GM23338 (cell line): Measurements from ENCODE around the gene DVL2. TPM values are rescaled to one million over a fixed set of nuclear protein-coding genes. Genes with fewer than 3 reads are reported as not detected.

Experiments used
- ATAC-seq: fragments of 200-7000 bp; cut with Tn5 transposase; 3 replicates; pipeline ENCODE4 v1.9.1; 2020
- DNase-seq: peaks from one replicate; pipeline ENCODE4 v3.0.0-alpha.2; 2015; ENCODE audit warnings: low spot score
- H2AFZ ChIP-seq: fragments of 200-600 bp; sonication (generic); 2 replicates; pipeline ENCODE4 v1.8.0; 2016; ENCODE audit warnings: antibody characterized with exemption, mild to moderate bottlenecking, moderate library complexity
- H3F3A ChIP-seq: fragments of 200-600 bp; sonication (generic); replicated peaks from 2 replicates; pipeline ENCODE4 v1.8.0; 2017; ENCODE audit warnings: antibody characterized with exemption, mixed run types, low read depth
- H3K27ac ChIP-seq: fragments of 200-600 bp; sonication (generic); 2 replicates; pipeline ENCODE4 v1.6.1; 2016; ENCODE audit warnings: low read depth
- H3K27me3 ChIP-seq: fragments of 200-600 bp; sonication (generic); 2 replicates; pipeline ENCODE4 v1.8.0; 2016; ENCODE audit warnings: mild to moderate bottlenecking, mixed run types, moderate library complexity; ENCODE audit not compliant: insufficient read depth
- H3K36me3 ChIP-seq: fragments of 200-600 bp; sonication (generic); 2 replicates; pipeline ENCODE4 v1.8.0; 2016; ENCODE audit warnings: mild to moderate bottlenecking; ENCODE audit not compliant: insufficient read depth
- H3K4me1 ChIP-seq: fragments of 200-600 bp; sonication (generic); 2 replicates; pipeline ENCODE4 v1.8.0; 2016; ENCODE audit warnings: mild to moderate bottlenecking, moderate library complexity; ENCODE audit not compliant: insufficient read depth
- H3K4me2 ChIP-seq: fragments of 200-600 bp; sonication (generic); 2 replicates; pipeline ENCODE4 v1.7.1; 2017; ENCODE audit warnings: mixed run types
- H3K4me3 ChIP-seq: fragments of 200-600 bp; sonication (generic); 2 replicates; pipeline ENCODE4 v1.6.1; 2016; ENCODE audit warnings: mixed run types
- H3K79me2 ChIP-seq: fragments of 200-600 bp; sonication (generic); replicated peaks from 2 replicates; pipeline ENCODE4 v1.8.0; 2017; ENCODE audit warnings: mild to moderate bottlenecking; ENCODE audit not compliant: insufficient read depth
- H3K9me2 ChIP-seq: fragments of 200-600 bp; sonication (generic); 2 replicates; pipeline ENCODE4 v1.8.0; 2017; ENCODE audit not compliant: insufficient read depth
- H4K20me1 ChIP-seq: fragments of 200-600 bp; sonication (generic); replicated peaks from 2 replicates; pipeline ENCODE4 v1.8.0; 2017; ENCODE audit warnings: mild to moderate bottlenecking; ENCODE audit not compliant: insufficient read depth
- H3K27ac Mint-ChIP-seq: 2 replicates; pipeline ENCODE4 v1.8.0; 2020; ENCODE audit warnings: inconsistent platforms, mild to moderate bottlenecking, moderate library complexity, mixed read lengths
- H3K27me3 Mint-ChIP-seq: 3 replicates; pipeline ENCODE4 v1.8.0; 2022; ENCODE audit warnings: low read depth, mild to moderate bottlenecking, moderate library complexity, mixed read lengths, inconsistent platforms; ENCODE audit not compliant: insufficient read depth, poor library complexity
- H3K36me3 Mint-ChIP-seq: 3 replicates; pipeline ENCODE4 v1.8.0; 2021; ENCODE audit warnings: low read depth, mild to moderate bottlenecking, inconsistent platforms, moderate library complexity, mixed read lengths
- H3K4me1 Mint-ChIP-seq: 3 replicates; pipeline ENCODE4 v1.8.0; 2020; ENCODE audit warnings: mild to moderate bottlenecking, inconsistent platforms, mixed read lengths
- H3K4me3 Mint-ChIP-seq: 3 replicates; pipeline ENCODE4 v1.8.0; 2021; ENCODE audit warnings: moderate library complexity, mild to moderate bottlenecking, inconsistent platforms, mixed read lengths
- H3K9me3 Mint-ChIP-seq: 3 replicates; pipeline ENCODE4 v1.8.0; 2020; ENCODE audit warnings: moderate library complexity, mild to moderate bottlenecking, inconsistent platforms, mixed read lengths
- CREB1 ChIP-seq: fragments of 250-450 bp; sonication (Bioruptor Pico); IDR thresholded peaks from 2 replicates; pipeline ENCODE4 v1.5.0; 2020; ENCODE audit warnings: low read depth, mild to moderate bottlenecking, moderate library complexity
- ETS1 ChIP-seq: IDR thresholded peaks from 2 replicates; pipeline ENCODE4 v1.6.1; 2016; ENCODE audit warnings: antibody characterized with exemption
- EZH2 ChIP-seq: fragments of 200-600 bp; sonication (generic); IDR thresholded peaks from one replicate; pipeline ENCODE4 v1.8.0; 2017; ENCODE audit warnings: antibody characterized with exemption, mild to moderate bottlenecking, low read depth; ENCODE audit not compliant: unreplicated experiment
- EZH2phosphoT487 ChIP-seq: fragments of 200-600 bp; sonication (generic); IDR thresholded peaks from one replicate; pipeline ENCODE4 v1.8.1; 2018; ENCODE audit warnings: antibody characterized with exemption; ENCODE audit not compliant: unreplicated experiment
- JUNB ChIP-seq: IDR thresholded peaks from one replicate; pipeline ENCODE4 v1.6.1; 2016; ENCODE audit warnings: antibody characterized with exemption; ENCODE audit not compliant: unreplicated experiment
- NANOG ChIP-seq: IDR thresholded peaks from 2 replicates; pipeline ENCODE4 v1.6.1; 2016; ENCODE audit warnings: antibody characterized with exemption, borderline replicate concordance
- POLR2AphosphoS5 ChIP-seq: IDR thresholded peaks from 2 replicates; pipeline ENCODE4 v1.6.1; 2016; ENCODE audit warnings: antibody characterized with exemption, low read depth
- STAT1 ChIP-seq: IDR thresholded peaks from one replicate; pipeline ENCODE4 v1.6.1; 2016; ENCODE audit warnings: antibody characterized with exemption; ENCODE audit not compliant: unreplicated experiment
- ZNF114 ChIP-seq: fragments of 250-450 bp; sonication (Bioruptor Pico); IDR thresholded peaks from 2 replicates; pipeline ENCODE4 v1.5.0; 2020; ENCODE audit warnings: mild to moderate bottlenecking, moderate library complexity
- ZNF331 ChIP-seq: fragments of 250-450 bp; sonication (Bioruptor Pico); IDR thresholded peaks from 2 replicates; pipeline ENCODE4 v1.5.0; 2020; ENCODE audit warnings: low read depth, mild to moderate bottlenecking, moderate library complexity
- ZNF462 ChIP-seq: fragments of 250-450 bp; sonication (Bioruptor Pico); IDR thresholded peaks from 2 replicates; pipeline ENCODE4 v1.5.0; 2020; ENCODE audit warnings: mild to moderate bottlenecking, moderate library complexity
- polyA plus RNA-seq: library from polyadenylated mRNA; unstranded; fragments of >200 nt; fragmentation: Nextera tagmentation; extraction: Ambion mirVana; gene quantifications from 2 replicates; pipeline ENCODE4 v1.2.1, GENCODE V29; 2016
- total RNA-seq: library from RNA; depleted of rRNA; stranded (reverse); fragments of >200 nt; shearing (Covaris generic); gene quantifications from 2 replicates; pipeline ENCODE4 v1.2.3, GENCODE V29; 2014
- TF ChIP-seq, protein P1 (sequence below), 2 experiments: fragments of 200-600 bp in 1 of 2; sonication (generic) in 1 of 2; conservative IDR thresholded peaks; 2 replicates each; pipeline versions ENCODE4 v1.5.1 to v1.6.1; 2016 to 2017; ENCODE audit warnings: antibody characterized with exemption in 2 of 2, low read depth in 2 of 2, mild to moderate bottlenecking in 2 of 2, moderate library complexity in 1 of 2
- TF ChIP-seq, protein P2 (sequence below): IDR thresholded peaks from one replicate; pipeline ENCODE4 v1.6.1; 2018; ENCODE audit warnings: antibody characterized with exemption; ENCODE audit not compliant: unreplicated experiment

The DVL2 gene
- total and polyA plus RNA-seq, 2 experiments from 2014 or later, result 19.7 to 80.6 TPM

GRCh38 chr17:7196651-7197401 is 37.5 kb downstream of the DVL2 start:
- Histone ChIP-seq H3K4me1 (no peaks in the 10 kb centered on the region; the same call in 1 of the 2 replicates), H2AFZ (no peak overlapping the region), H4K20me1 (no peaks in the 10 kb centered on the region; the same call in 1 of the 2 replicates), H3K27ac (no peak overlapping the region), H3K79me2 (no peaks in the 10 kb centered on the region), H3K4me2 (no peak overlapping the region), H3K9me2 (no peaks in the 10 kb centered on the region), H3K36me3 (peaks cover under 1% of the 10 kb centered on the region; the same call in 1 of the 2 replicates), H3K4me3 (no peak overlapping the region), H3F3A (no peaks in the 10 kb centered on the region), H3K27me3 (no peaks in the 10 kb centered on the region)
- Mint-ChIP-seq H3K4me3 (no peak overlapping the region), H3K9me3 (no peaks in the 10 kb centered on the region), H3K27ac (no peak overlapping the region), H3K4me1 (peaks cover 2% of the 10 kb centered on the region; the same call in 1 of the 3 replicates), H3K27me3 (peaks cover 8% of the 10 kb centered on the region), H3K36me3 (peaks cover 65% of the 10 kb centered on the region)
- no peak for DNase-seq
- TF ChIP-seq, protein P1, sequence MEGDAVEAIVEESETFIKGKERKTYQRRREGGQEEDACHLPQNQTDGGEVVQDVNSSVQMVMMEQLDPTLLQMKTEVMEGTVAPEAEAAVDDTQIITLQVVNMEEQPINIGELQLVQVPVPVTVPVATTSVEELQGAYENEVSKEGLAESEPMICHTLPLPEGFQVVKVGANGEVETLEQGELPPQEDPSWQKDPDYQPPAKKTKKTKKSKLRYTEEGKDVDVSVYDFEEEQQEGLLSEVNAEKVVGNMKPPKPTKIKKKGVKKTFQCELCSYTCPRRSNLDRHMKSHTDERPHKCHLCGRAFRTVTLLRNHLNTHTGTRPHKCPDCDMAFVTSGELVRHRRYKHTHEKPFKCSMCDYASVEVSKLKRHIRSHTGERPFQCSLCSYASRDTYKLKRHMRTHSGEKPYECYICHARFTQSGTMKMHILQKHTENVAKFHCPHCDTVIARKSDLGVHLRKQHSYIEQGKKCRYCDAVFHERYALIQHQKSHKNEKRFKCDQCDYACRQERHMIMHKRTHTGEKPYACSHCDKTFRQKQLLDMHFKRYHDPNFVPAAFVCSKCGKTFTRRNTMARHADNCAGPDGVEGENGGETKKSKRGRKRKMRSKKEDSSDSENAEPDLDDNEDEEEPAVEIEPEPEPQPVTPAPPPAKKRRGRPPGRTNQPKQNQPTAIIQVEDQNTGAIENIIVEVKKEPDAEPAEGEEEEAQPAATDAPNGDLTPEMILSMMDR (conservative IDR thresholded peaks at IDR 0.05; ENCODE audit: low read depth in 2 of 2), result no peak
- TF ChIP-seq NANOG (no peak), ETS1 (no peak), POLR2AphosphoS5 (no peak), JUNB (no peak), ZNF331 (CRISPR knock-in tag) (no peak), EZH2phosphoT487 (no peak), CREB1 (CRISPR knock-in tag) (no peak), EZH2 (no peak), ZNF114 (CRISPR knock-in tag) (no peak), ZNF462 (CRISPR knock-in tag) (no peak), STAT1 (no peak)
- TF ChIP-seq, protein P2, sequence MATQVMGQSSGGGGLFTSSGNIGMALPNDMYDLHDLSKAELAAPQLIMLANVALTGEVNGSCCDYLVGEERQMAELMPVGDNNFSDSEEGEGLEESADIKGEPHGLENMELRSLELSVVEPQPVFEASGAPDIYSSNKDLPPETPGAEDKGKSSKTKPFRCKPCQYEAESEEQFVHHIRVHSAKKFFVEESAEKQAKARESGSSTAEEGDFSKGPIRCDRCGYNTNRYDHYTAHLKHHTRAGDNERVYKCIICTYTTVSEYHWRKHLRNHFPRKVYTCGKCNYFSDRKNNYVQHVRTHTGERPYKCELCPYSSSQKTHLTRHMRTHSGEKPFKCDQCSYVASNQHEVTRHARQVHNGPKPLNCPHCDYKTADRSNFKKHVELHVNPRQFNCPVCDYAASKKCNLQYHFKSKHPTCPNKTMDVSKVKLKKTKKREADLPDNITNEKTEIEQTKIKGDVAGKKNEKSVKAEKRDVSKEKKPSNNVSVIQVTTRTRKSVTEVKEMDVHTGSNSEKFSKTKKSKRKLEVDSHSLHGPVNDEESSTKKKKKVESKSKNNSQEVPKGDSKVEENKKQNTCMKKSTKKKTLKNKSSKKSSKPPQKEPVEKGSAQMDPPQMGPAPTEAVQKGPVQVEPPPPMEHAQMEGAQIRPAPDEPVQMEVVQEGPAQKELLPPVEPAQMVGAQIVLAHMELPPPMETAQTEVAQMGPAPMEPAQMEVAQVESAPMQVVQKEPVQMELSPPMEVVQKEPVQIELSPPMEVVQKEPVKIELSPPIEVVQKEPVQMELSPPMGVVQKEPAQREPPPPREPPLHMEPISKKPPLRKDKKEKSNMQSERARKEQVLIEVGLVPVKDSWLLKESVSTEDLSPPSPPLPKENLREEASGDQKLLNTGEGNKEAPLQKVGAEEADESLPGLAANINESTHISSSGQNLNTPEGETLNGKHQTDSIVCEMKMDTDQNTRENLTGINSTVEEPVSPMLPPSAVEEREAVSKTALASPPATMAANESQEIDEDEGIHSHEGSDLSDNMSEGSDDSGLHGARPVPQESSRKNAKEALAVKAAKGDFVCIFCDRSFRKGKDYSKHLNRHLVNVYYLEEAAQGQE, result no peak
- no peak for ATAC-seq
